Calu3 (cell line): ENCODE measurements around the gene ESR1. TPM values are rescaled to one million over a fixed set of nuclear protein-coding genes. Genes with fewer than 3 reads are reported as not detected.

ENCODE experiments used
- BruUV-seq: library from RNA; stranded (reverse); fragments of 400-500 nt; replicated peaks from 2 replicates; lab custom pipeline; 2021; lab: Mats Ljungman, UMichigan
- CTCF ChIA-PET: fragments of 300-600 bp; sonication (Branson Sonifier 250); formaldehyde crosslinking; loops from one replicate; lab custom pipeline; 2022; ENCODE audit warnings: antibody characterized with exemption; lab: Charles Lee
- DNase-seq: peaks from one replicate; pipeline ENCODE4 v3.0.0; 2022
- H3K27ac Mint-ChIP-seq: one replicate; pipeline ENCODE4 v1.8.0; 2022; ENCODE audit warnings: mixed read lengths; ENCODE audit not compliant: unreplicated experiment
- H3K27me3 Mint-ChIP-seq: one replicate; pipeline ENCODE4 v1.8.0; 2022; ENCODE audit warnings: mixed read lengths; ENCODE audit not compliant: unreplicated experiment
- H3K36me3 Mint-ChIP-seq: one replicate; pipeline ENCODE4 v1.8.0; 2022; ENCODE audit warnings: mild to moderate bottlenecking, moderate library complexity, mixed read lengths; ENCODE audit not compliant: insufficient read depth, unreplicated experiment
- H3K4me1 Mint-ChIP-seq: one replicate; pipeline ENCODE4 v1.8.0; 2022; ENCODE audit warnings: mild to moderate bottlenecking, low read depth, mixed read lengths; ENCODE audit not compliant: unreplicated experiment
- H3K4me3 Mint-ChIP-seq: one replicate; pipeline ENCODE4 v1.8.0; 2022; ENCODE audit warnings: mild to moderate bottlenecking, low read depth, moderate library complexity, mixed read lengths; ENCODE audit not compliant: unreplicated experiment
- H3K9me3 Mint-ChIP-seq: one replicate; pipeline ENCODE4 v1.8.0; 2022; ENCODE audit warnings: low read depth, mixed read lengths; ENCODE audit not compliant: unreplicated experiment
- intact Hi-C: fragments of 100-400 bp; cut with micrococcal nuclease; formaldehyde crosslinking; loops from one replicate; pipeline ENCODE4 v1.10.0; 2022; ENCODE audit not compliant: unreplicated experiment
- total RNA-seq: library from RNA; stranded (reverse); gene quantifications from 2 replicates; pipeline ENCODE4 v1.2.3, GENCODE V29; 2022
- TF ChIP-seq, protein P1 (sequence below): fragments of 200-600 bp; IDR thresholded peaks from one replicate; pipeline ENCODE4 v1.8.0; 2022; ENCODE audit warnings: antibody characterized with exemption; ENCODE audit not compliant: unreplicated experiment

ESR1 gene
- total RNA-seq, 1 experiment from 2014 or later = 0.50 TPM

DNA sequence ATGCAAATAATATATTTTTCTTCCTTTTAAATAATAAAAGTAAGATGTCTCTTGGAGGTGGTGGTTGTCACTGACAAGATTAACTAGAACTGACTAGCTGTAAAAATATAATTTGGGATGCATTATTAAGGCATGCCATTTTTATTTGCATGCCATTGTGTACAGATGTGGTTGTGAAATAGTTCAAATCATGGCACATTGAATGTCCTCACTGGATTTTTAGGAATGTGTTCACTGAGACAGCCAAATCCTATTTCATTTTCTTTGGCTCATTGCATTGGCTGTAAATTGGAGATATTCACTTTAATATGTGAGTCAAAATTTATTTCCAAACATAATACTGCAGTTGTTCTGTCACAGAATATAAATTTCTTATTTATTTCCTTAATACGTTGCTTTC lies 62.3 kb downstream of the ESR1 start:
- H3K4me3 Mint-ChIP-seq = no peak overlapping the region
- no peaks in the 10 kb centered on the region for H3K36me3 Mint-ChIP-seq
- no peaks in the 10 kb centered on the region for H3K4me1 Mint-ChIP-seq
- CTCF ChIA-PET = no interaction called here
- H3K9me3 Mint-ChIP-seq = peaks cover 2% of the 10 kb centered on the region
- no peaks in the 10 kb centered on the region for H3K27me3 Mint-ChIP-seq
- TF ChIP-seq, protein P1, sequence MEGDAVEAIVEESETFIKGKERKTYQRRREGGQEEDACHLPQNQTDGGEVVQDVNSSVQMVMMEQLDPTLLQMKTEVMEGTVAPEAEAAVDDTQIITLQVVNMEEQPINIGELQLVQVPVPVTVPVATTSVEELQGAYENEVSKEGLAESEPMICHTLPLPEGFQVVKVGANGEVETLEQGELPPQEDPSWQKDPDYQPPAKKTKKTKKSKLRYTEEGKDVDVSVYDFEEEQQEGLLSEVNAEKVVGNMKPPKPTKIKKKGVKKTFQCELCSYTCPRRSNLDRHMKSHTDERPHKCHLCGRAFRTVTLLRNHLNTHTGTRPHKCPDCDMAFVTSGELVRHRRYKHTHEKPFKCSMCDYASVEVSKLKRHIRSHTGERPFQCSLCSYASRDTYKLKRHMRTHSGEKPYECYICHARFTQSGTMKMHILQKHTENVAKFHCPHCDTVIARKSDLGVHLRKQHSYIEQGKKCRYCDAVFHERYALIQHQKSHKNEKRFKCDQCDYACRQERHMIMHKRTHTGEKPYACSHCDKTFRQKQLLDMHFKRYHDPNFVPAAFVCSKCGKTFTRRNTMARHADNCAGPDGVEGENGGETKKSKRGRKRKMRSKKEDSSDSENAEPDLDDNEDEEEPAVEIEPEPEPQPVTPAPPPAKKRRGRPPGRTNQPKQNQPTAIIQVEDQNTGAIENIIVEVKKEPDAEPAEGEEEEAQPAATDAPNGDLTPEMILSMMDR = no peak
- H3K27ac Mint-ChIP-seq = no peak overlapping the region
- intact Hi-C loops = no loop called here
- no peak for DNase-seq
- no TSS peak for BruUV-seq

DNA sequence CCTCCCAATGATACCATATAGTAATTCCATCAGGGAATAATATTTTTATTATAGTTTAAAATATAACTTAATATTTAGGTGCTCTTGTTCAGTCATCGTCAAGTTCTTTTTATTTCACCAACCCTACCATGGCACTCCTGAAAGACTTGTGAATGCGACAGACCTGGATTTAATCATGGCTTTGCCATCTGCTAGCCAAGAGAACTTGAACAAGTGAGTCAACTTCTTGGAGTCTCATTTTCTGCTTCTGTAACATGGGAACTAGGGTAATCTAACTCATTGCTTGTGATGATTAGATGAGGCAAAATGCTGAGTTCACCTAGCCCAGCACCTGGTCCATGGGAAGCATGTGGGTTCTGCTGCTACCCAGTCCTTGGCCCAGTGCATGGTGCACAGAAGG lies 62.9 kb downstream of the ESR1 start:
- H3K9me3 Mint-ChIP-seq = peaks cover 2% of the 10 kb centered on the region
- no peaks in the 10 kb centered on the region for H3K36me3 Mint-ChIP-seq
- H3K27me3 Mint-ChIP-seq = no peaks in the 10 kb centered on the region
- no TSS peak for BruUV-seq
- no peak overlapping the region for H3K27ac Mint-ChIP-seq
- H3K4me1 Mint-ChIP-seq = no peaks in the 10 kb centered on the region
- no peak overlapping the region for H3K4me3 Mint-ChIP-seq
- CTCF ChIA-PET = no interaction called here
- no peak for DNase-seq
- intact Hi-C loops = no loop called here
- TF ChIP-seq, protein P1 = no peak

DNA sequence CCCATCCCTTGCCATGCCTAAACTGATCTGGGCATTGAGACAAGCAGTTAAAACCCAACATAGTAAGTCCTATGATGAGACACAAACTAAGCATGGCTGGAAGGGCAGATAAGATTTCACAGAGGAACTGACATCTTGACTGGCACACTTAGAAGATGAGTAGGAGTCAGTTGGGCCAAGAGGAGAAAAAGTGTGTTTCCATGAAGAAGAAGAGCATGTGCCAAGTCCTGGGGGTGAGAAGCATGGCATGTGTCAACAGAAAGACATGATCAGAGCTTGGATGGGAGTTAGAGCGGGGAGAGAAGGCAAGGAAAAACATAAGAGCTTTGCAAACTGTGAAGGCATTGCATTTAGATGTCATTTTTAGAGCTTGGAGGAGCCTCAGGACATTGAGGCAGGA lies 68.0 kb downstream of the ESR1 start:
- no peak for DNase-seq
- TF ChIP-seq, protein P1 = no peak
- H3K4me1 Mint-ChIP-seq = no peaks in the 10 kb centered on the region
- BruUV-seq = no TSS peak
- H3K4me3 Mint-ChIP-seq = no peak overlapping the region
- H3K36me3 Mint-ChIP-seq = no peaks in the 10 kb centered on the region
- peaks cover 4% of the 10 kb centered on the region for H3K9me3 Mint-ChIP-seq
- no peak overlapping the region for H3K27ac Mint-ChIP-seq
- CTCF ChIA-PET = no interaction called here
- H3K27me3 Mint-ChIP-seq = no peaks in the 10 kb centered on the region
- intact Hi-C loops = no loop called here

DNA sequence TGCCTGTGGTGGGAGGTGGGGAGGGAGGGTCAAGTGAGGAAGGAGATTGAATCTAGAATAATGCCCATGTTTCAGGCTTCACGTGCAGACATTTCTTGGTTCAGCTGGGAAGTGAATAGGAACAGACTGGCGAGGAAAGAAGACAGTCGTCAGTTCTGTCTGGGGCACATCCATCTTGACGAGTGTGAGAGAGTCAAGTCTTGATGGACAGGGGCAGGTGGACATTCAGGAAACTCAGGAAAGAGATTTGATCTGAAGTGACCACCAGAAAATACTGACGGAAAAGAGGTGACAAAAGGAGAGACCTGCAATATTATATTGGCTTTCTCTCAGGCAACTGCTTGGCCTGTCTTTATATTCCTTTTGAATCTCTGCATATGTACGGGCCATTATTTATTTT lies 68.6 kb downstream of the ESR1 start:
- Mint-ChIP-seq H3K4me3 (no peak overlapping the region), H3K36me3 (no peaks in the 10 kb centered on the region)

More for the DNA sequence above, 68.6 kb downstream of the ESR1 start:
- no peak overlapping the region for H3K27ac Mint-ChIP-seq
- intact Hi-C loops = no loop called here
- CTCF ChIA-PET = no interaction called here
- no peaks in the 10 kb centered on the region for H3K4me1 Mint-ChIP-seq
- TF ChIP-seq, protein P1 = no peak
- BruUV-seq = no TSS peak
- no peak for DNase-seq
- no peaks in the 10 kb centered on the region for H3K27me3 Mint-ChIP-seq
- peaks cover 4% of the 10 kb centered on the region for H3K9me3 Mint-ChIP-seq
